ENCODE data around the gene ZNF473.

ZNF473 gene

DNA sequence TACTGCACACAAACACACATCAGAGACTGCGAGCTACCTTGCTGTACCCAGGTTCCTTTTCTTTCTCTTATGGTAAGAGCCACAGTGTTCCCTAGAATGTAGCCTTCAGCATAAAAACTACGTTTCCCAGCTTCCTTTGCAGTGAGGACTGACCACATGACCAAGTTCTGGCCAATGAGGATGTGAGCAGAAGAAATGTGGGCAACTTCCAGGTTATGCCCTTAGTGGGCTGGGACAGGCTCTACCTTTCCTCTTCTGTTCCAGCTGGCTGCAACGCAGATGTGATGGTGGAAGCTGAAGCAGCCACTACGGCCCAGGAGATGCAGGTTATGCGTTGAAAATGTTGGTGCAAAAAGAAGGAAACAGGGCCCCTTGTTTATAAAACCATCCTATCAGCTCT lies 28.1 kb upstream of the ZNF473 start:
- Mint-ChIP-seq H3K4me3 (no peak overlapping the region), H3K27me3 (no peaks in the 10 kb centered on the region), H3K36me3 (ENCODE audit: low read depth) (peaks cover 98% of the 10 kb centered on the region), H3K9me3 (no peaks in the 10 kb centered on the region), H3K27ac (no peak overlapping the region), H3K4me1 (ENCODE audit: low read depth) (peaks cover 22% of the 10 kb centered on the region)
- intact Hi-C loops (cut with micrococcal nuclease), result no loop called here

DNA sequence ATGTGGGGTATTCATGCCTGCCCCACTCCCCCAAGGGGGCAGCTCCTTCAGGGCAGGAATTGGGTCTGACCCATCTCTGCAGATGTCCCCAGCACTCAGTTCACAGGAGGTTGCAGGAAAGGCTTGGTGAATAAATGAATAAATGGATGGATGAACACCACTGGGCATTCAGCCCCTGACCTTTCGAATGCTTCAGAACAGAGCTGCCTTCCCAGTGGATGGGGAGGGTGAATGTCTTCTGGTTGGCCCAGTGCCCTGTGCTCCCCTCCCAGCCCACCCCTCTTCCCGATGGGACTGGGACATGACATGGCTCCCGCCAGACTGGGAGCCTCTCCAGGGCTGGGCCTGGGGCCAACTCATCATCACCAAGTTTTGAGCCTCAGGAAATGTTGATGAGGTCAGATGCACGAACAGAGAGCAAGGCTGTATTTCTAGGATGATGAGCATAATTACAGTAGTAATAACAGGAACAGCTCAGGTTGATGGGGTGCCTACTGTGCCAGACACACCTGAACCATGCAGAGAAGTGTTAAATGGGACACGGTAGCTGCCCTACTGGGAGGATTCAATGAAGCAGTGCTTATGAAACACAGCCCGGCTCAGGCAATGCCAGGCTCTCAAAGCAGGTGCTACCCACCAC lies 26.3 kb upstream of the ZNF473 start:
- intact Hi-C loops (cut with micrococcal nuclease), result no loop called here
- H3K27ac Mint-ChIP-seq, result no peak overlapping the region
- H3K4me1 Mint-ChIP-seq (ENCODE audit: low read depth), result peaks cover 28% of the 10 kb centered on the region
- H3K9me3 Mint-ChIP-seq, result no peaks in the 10 kb centered on the region
- peaks cover 98% of the 10 kb centered on the region for H3K36me3 Mint-ChIP-seq (ENCODE audit: low read depth)
- H3K4me3 Mint-ChIP-seq, result no peak overlapping the region
- no peaks in the 10 kb centered on the region for H3K27me3 Mint-ChIP-seq

DNA sequence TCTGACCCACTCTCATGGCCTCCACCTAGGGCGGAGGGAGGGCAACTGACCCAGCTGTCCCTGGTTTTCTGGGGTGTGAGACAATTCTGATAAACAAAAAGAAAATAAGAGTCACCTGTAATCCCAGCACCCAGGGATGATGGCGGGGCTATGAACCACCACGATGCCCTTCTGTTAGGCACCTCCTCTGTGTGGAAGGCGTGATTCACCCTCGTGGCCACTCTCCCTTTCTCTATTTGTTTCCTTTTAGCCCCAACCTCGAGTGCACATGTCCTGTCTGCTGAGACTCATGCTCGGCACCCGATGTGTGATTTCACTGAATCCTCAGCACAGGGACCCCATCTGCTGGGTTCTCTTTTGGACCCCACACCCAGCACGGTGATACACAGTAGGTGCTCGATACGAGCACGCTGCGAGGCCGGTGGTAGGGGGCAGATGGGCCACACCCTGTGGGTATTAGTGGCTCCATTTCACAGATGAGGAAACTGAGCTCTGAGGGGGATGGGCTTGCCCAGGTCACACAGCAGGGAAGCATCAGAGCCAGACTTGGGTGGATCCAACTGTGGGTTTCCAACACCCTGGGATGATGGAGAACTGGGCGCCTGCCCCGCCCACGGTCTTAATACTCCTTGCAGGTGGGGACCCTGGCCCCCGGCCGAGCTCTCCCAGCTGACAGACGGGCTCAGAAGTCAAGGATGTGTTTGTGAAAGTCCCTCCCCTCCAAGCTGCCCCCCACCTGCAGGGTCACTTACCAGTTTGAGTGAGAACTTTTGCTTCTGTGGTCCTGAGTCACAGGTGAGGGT lies 25.6 kb upstream of the ZNF473 start:
- H3K27me3 Mint-ChIP-seq, result no peaks in the 10 kb centered on the region
- H3K36me3 Mint-ChIP-seq (ENCODE audit: low read depth), result peaks cover 98% of the 10 kb centered on the region
- peaks cover 35% of the 10 kb centered on the region for H3K4me1 Mint-ChIP-seq (ENCODE audit: low read depth)
- intact Hi-C loops (cut with micrococcal nuclease), result no loop called here
- H3K27ac Mint-ChIP-seq, result no peak overlapping the region
- H3K9me3 Mint-ChIP-seq, result no peaks in the 10 kb centered on the region
- H3K4me3 Mint-ChIP-seq, result no peak overlapping the region

DNA sequence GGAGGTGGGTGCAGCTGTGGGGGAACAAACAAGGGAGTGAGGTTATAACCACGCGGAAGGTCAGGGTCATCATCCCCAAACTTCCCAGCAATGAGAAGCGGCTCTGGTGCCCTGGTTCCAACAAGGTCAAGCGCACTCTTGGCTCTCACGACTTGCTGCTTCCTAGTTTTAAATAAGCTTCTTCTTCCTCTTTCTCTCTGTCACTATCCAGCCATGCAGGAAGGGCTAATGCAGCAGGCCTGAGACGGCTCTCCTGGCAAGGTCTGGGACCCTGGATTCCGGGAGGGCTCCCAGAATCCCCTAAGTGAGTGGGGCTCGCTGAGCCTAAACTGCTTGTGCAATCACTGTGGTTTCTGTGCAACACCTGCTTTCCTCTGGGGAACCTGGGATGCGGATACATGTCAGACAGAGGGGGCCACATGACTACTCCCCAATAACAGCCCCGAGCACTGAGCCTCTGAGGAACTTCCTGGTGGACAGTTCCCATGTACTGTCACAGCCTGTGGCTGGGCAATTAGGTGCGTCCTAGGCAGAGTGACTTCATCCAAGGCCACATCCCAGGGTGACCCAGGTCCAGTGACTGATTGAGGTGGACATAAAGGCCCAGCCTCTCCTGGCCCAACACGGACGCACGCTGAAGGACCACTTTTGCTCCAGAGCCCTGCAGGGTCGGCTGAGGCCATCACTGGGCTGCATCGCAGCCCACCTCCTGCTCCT lies 24.8 kb upstream of the ZNF473 start:
- H3K27me3 Mint-ChIP-seq, result no peaks in the 10 kb centered on the region
- H3K4me3 Mint-ChIP-seq, result no peak overlapping the region
- peaks cover 98% of the 10 kb centered on the region for H3K36me3 Mint-ChIP-seq (ENCODE audit: low read depth)
- intact Hi-C loops (cut with micrococcal nuclease), result no loop called here
- no peak overlapping the region for H3K27ac Mint-ChIP-seq
- H3K4me1 Mint-ChIP-seq (ENCODE audit: low read depth), result peaks cover 35% of the 10 kb centered on the region
- no peaks in the 10 kb centered on the region for H3K9me3 Mint-ChIP-seq

DNA sequence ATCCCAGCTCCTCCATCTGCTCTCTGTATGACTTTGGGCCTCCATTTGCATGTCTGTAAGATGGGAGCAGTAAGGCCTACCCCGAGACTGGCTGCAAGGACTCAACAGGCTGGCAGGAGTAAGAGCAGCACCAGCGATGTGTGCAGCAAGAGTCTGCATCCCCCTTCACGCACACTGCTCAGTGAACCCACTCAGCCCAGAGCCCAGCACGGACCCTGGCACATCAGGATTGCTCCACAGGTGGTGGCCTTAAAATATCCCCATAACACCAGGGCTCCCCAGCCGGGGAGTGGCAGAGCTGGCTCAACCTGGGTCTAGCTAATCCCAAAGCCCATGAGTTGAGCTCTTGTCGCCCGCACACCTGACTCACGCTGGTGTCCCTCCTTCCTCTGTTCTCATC lies 24.0 kb upstream of the ZNF473 start:
- Mint-ChIP-seq H3K9me3 (no peaks in the 10 kb centered on the region), H3K4me1 (ENCODE audit: low read depth) (peaks cover 35% of the 10 kb centered on the region), H3K36me3 (ENCODE audit: low read depth) (peaks cover 100% of the 10 kb centered on the region), H3K27ac (no peak overlapping the region), H3K27me3 (no peaks in the 10 kb centered on the region), H3K4me3 (no peak overlapping the region)
- intact Hi-C loops (cut with micrococcal nuclease), result no loop called here

DNA sequence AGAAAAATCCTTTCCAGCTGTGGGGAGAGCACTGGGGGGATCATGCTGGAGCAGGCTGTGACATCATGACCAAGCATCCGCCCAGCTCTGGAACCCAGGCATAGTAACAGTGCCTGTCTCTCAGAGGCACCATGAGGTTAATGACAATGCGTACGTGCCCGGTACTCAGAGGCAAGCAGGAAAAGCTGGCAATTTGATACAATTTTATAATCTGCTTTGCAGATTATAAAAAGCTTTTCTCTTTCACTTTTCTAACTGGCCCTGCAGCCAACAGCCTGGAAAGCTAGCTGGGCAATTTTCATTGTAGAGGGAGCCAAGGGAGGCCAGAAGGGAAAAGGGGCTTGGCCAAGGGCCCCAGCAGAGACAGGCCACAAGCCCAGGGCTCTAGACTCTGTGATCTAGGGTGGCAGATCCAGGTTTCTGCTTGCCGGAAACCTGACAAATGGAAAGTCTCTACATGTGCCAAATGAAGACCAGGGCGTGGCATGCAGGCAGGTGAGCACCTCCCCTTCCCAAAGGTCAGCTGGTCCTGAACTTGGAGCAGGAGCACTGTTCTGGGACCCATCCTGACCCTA lies 23.3 kb upstream of the ZNF473 start:
- intact Hi-C loops (cut with micrococcal nuclease), result no loop called here
- Mint-ChIP-seq H3K27ac (no peak overlapping the region), H3K4me3 (no peak overlapping the region), H3K9me3 (no peaks in the 10 kb centered on the region), H3K4me1 (ENCODE audit: low read depth) (peaks cover 35% of the 10 kb centered on the region), H3K36me3 (ENCODE audit: low read depth) (peaks cover 100% of the 10 kb centered on the region), H3K27me3 (no peaks in the 10 kb centered on the region)

DNA sequence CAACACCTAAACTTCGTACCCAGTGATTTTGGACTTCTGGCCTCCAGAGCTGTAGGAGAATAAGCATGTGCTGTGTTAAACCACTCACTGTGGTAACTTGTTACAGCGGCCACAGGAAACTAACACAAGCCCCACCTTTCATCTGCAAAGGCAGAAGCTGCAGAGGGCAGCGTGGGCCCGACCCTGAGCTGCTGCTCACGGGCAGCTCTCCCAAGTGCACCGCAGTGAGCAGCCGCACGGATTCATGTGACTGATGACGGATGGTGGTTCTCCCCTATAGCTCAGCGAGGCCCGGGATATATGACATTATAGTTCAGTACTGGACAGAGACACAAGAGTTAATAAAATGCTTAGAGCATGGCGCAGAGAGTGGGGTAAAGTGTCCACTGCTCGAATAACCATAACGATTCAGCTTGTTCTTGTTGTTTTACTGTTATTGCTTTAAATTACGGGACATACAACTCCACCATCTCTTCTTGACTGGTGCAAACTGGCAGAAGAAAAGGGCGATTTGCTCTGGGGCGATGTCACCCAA lies 22.5 kb upstream of the ZNF473 start:
- no peaks in the 10 kb centered on the region for H3K9me3 Mint-ChIP-seq
- no peaks in the 10 kb centered on the region for H3K27me3 Mint-ChIP-seq
- no peak overlapping the region for H3K4me3 Mint-ChIP-seq
- H3K36me3 Mint-ChIP-seq (ENCODE audit: low read depth), result peaks cover 100% of the 10 kb centered on the region
- no peak overlapping the region for H3K27ac Mint-ChIP-seq
- H3K4me1 Mint-ChIP-seq (ENCODE audit: low read depth), result peaks cover 35% of the 10 kb centered on the region
- intact Hi-C loops (cut with micrococcal nuclease), result no loop called here

DNA sequence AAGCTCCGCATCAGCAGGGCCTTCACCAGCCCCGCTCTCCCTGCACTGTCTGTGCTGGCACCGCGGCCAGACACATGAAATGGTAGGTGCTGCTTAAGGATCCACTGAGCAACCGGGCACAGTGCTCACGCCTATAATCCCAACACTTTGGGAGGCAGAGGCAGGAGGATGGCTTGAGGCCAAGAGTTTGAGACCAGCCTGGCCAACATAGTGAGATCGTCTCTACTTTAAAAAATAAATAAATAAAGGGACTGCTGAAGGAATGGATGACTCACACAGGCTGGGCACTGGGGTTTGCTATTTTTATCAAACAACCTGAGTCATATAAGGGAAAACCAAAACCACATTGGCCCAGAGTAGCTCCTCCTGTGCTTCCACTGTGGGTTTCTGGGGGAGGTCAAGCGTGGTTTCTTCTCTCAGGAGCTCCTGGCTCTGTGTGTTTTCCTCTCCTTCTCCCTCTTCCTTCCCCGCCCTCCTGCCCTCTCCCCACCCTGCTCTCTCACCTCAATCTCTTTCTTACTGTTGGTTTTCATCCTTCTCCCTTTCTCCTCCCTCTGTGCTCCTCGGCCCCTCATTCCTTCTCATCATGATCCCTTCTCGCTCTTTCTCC lies 21.9 kb upstream of the ZNF473 start:
- H3K36me3 Mint-ChIP-seq (ENCODE audit: low read depth), result peaks cover 100% of the 10 kb centered on the region
- intact Hi-C loops (cut with micrococcal nuclease), result no loop called here
- no peak overlapping the region for H3K4me3 Mint-ChIP-seq
- H3K27ac Mint-ChIP-seq, result no peak overlapping the region
- H3K27me3 Mint-ChIP-seq, result no peaks in the 10 kb centered on the region
- peaks cover 35% of the 10 kb centered on the region for H3K4me1 Mint-ChIP-seq (ENCODE audit: low read depth)
- H3K9me3 Mint-ChIP-seq, result no peaks in the 10 kb centered on the region

DNA sequence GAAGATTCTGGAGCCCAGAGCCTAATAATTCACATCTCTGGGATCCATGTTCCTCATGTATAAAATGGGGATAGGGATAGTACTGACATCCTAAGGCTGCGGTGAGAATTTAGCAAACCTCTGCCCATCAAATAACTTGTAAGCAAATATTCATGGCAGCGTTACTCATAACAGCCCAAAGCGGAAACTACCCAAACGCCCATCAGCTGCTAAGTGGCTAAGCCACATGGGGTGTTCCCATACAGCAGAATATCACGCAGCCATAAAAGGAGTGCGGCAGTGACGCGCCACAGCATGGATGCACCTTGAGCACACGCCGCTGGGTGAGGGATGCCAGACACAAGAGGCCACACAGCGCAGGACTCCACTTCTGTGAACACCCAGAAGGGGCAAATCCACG lies 20.4 kb upstream of the ZNF473 start:
- Mint-ChIP-seq H3K4me1 (ENCODE audit: low read depth) (peaks cover 32% of the 10 kb centered on the region), H3K36me3 (ENCODE audit: low read depth) (peaks cover 96% of the 10 kb centered on the region), H3K4me3 (no peak overlapping the region), H3K27ac (no peak overlapping the region), H3K27me3 (no peaks in the 10 kb centered on the region), H3K9me3 (no peaks in the 10 kb centered on the region)
- intact Hi-C loops (cut with micrococcal nuclease), result no loop called here

DNA sequence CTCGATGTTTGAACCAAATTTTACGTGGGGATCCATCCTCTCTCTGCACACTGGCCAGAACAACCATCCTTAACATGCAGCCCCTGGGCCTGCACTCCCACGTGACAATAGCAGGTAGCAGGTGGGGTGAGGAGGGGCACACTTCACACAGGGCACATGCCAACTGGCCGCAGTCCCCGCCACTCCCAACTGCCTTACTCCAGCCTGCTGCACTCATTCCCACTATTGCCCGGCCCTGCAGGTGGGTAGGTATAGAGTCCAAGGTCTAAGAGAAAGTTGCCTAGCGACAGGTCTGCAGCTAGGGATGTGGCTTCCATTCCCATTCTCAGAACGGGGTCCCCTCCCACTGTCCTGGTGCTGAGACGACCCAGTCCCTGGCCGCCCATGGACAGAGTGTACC lies 18.6 kb upstream of the ZNF473 start:
- intact Hi-C loops (cut with micrococcal nuclease), result no loop called here
- Mint-ChIP-seq H3K4me3 (no peak overlapping the region), H3K36me3 (ENCODE audit: low read depth) (peaks cover 96% of the 10 kb centered on the region), H3K4me1 (ENCODE audit: low read depth) (peaks cover 14% of the 10 kb centered on the region), H3K9me3 (no peaks in the 10 kb centered on the region), H3K27me3 (no peaks in the 10 kb centered on the region), H3K27ac (no peak overlapping the region)

DNA sequence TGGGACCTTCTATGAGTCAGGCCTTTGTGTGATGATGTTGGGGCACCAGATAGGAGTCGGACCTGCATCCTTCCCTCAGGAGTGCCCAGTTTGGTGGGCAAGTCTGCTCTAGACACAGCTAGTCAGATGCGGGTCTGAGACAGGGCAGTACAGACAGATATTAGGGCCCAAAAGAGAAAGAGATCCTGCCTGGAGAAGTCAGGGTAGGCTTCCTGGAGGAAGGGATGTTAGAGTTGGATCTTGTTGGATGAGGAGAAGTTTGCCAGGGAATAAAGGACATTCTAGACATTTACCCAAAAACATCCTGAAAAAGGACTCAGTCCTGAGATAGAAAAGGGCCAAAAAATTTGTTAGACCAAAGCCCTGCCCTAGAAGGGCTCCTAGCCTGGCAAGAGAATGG lies 17.9 kb upstream of the ZNF473 start:
- Mint-ChIP-seq H3K27ac (no peak overlapping the region), H3K27me3 (no peaks in the 10 kb centered on the region), H3K9me3 (no peaks in the 10 kb centered on the region), H3K4me3 (no peak overlapping the region), H3K36me3 (ENCODE audit: low read depth) (peaks cover 96% of the 10 kb centered on the region), H3K4me1 (ENCODE audit: low read depth) (peaks cover 13% of the 10 kb centered on the region)
- intact Hi-C loops (cut with micrococcal nuclease), result no loop called here

DNA sequence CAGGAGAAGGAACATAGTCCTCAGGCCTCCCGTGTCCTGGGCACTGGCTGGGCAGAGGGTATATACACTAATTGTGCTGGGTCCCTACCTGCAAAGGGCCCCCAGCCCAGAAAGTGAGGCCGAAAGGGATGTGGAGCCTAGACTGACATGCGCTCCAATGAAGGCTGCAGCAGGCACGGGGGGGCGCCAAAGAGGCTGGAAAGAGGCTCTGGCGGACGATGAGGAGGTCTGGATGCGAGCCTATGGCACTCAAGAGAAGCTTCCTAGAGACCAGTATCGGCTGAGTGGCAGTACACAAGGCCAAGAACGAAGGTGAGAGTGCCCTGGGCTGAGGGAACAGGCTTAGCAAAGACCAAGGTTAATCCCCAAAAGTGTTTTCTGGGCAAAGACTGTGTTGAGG lies 17.3 kb upstream of the ZNF473 start:
- H3K36me3 Mint-ChIP-seq (ENCODE audit: low read depth), result peaks cover 96% of the 10 kb centered on the region
- H3K4me1 Mint-ChIP-seq (ENCODE audit: low read depth), result peaks cover 13% of the 10 kb centered on the region
- intact Hi-C loops (cut with micrococcal nuclease), result no loop called here
- no peaks in the 10 kb centered on the region for H3K27me3 Mint-ChIP-seq
- no peaks in the 10 kb centered on the region for H3K9me3 Mint-ChIP-seq
- H3K4me3 Mint-ChIP-seq, result no peak overlapping the region
- no peak overlapping the region for H3K27ac Mint-ChIP-seq

DNA sequence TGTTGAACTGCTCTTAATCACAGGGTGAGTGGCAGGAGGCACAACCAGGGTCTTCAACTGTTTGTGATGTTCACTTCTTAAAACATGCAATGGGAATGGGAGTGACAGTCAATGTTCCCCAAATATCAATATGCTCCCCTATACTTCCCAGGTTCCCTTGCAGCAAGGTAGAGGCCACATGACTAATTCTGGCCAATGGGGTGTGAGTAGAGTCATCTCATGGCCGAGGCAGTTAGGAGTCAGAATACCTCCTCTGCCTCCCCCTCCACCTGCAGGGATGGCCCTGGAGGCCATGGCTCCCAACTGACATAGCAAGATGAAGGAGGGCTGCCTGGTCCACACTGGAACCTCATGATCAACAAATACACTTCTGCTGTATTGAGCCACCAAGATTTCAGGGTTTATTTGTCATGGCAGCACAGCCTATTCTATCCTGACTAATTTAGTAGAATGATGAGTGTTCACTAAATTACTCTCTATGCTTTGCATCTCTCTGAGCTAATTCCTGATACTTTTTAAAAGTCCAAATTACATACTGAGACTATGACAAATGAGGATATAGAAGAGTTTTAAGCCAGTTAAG lies 9.5 kb upstream of the ZNF473 start:
- Mint-ChIP-seq H3K27ac (no peak overlapping the region), H3K4me3 (no peak overlapping the region), H3K9me3 (no peaks in the 10 kb centered on the region), H3K4me1 (ENCODE audit: low read depth) (no peaks in the 10 kb centered on the region), H3K27me3 (no peaks in the 10 kb centered on the region), H3K36me3 (ENCODE audit: low read depth) (peaks cover 94% of the 10 kb centered on the region)
- intact Hi-C loops (cut with micrococcal nuclease), result no loop called here

Data from dendritic cell treated with granulocyte-macrophage colony-stimulating factor and Interleukin-4, amounts not matched to agents 40 ng/mL and 50 ng/mL, for 4 days (primary cell).